H1 (cell line): ENCODE measurements around the gene CFAP100. TPM values are rescaled to one million over a fixed set of nuclear protein-coding genes. Genes with fewer than 3 reads are reported as not detected.

Experiments used
- CTCF ChIA-PET: fragments of 300-600 bp; sonication (Branson Sonifier 250); formaldehyde crosslinking; loops from one replicate; lab custom pipeline; 2021; ENCODE audit not compliant: partially characterized antibody; lab: Charles Lee
- POLR2A ChIA-PET: fragments of 300-600 bp; sonication (Branson Sonifier 250); formaldehyde crosslinking; loops from one replicate; lab custom pipeline; 2021; ENCODE audit warnings: inconsistent platforms; ENCODE audit not compliant: partially characterized antibody; lab: Charles Lee
- DNase-seq, 2 experiments: peaks; one replicate each; pipeline versions ENCODE4 v3.0.0 to v3.0.0-alpha.2; 2010 to 2022; ENCODE audit warnings: low spot score in 2 of 2, low read depth in 1 of 2, mixed read lengths in 1 of 2
- FAIRE-seq: peaks from 2 replicates; lab custom pipeline; 2011; peaks lifted over from hg19 to GRCh38; lab: Jason Lieb, UNC
- H2AFZ ChIP-seq: 2 replicates; pipeline ENCODE4 v1.8.1; 2012; ENCODE audit warnings: low read length, inconsistent platforms
- H2AK5ac ChIP-seq: 2 replicates; pipeline ENCODE4 v1.6.1; 2013; ENCODE audit warnings: low read depth, low read length
- H2BK120ac ChIP-seq: replicated peaks from 2 replicates; pipeline ENCODE3; 2013; ENCODE audit warnings: low read depth, low read length, inconsistent platforms
- H2BK12ac ChIP-seq: 2 replicates; pipeline ENCODE4 v1.6.1; 2013; ENCODE audit warnings: low read depth, low read length
- H2BK15ac ChIP-seq: 2 replicates; pipeline ENCODE4 v1.6.1; 2013; ENCODE audit warnings: low read length
- H2BK20ac ChIP-seq: 2 replicates; pipeline ENCODE4 v1.6.1; 2013; ENCODE audit warnings: low read length
- H2BK5ac ChIP-seq: 2 replicates; pipeline ENCODE4 v1.6.1; 2013; ENCODE audit warnings: low read depth, low read length
- H3K14ac ChIP-seq: 2 replicates; pipeline ENCODE4 v1.6.1; 2013; ENCODE audit warnings: inconsistent platforms; ENCODE audit not compliant: insufficient read length
- H3K18ac ChIP-seq: 2 replicates; pipeline ENCODE4 v1.6.1; 2013; ENCODE audit warnings: low read length; ENCODE audit errors: extremely low read depth
- H3K23ac ChIP-seq: 2 replicates; pipeline ENCODE4 v1.6.1; 2013; ENCODE audit warnings: inconsistent platforms; ENCODE audit not compliant: insufficient read length
- H3K23me2 ChIP-seq: 2 replicates; pipeline ENCODE4 v1.6.1; 2013; ENCODE audit warnings: low read depth, low read length
- H3K27ac ChIP-seq: 2 replicates; pipeline ENCODE4 v1.6.1; 2011; ENCODE audit warnings: low read depth, low read length, inconsistent platforms
- H3K27me3 ChIP-seq, 4 experiments: replicated peaks in 1 of 4; 1 replicate in 1 of 4; 2 replicates in 3 of 4; pipeline versions ENCODE4 v1.6.1 to v1.8.1; 2011 to 2013; ENCODE audit warnings: low read length in 3 of 4, mild to moderate bottlenecking in 3 of 4, inconsistent platforms in 2 of 4, mixed read lengths in 2 of 4, moderate library complexity in 1 of 4; ENCODE audit not compliant: control insufficient read depth in 3 of 4, insufficient read depth in 3 of 4; ENCODE audit errors: extremely low read depth in 1 of 4
- H3K36me3 ChIP-seq, 4 experiments: 2 replicates each; pipeline versions ENCODE4 v1.6.1 to v1.8.1; 2011 to 2013; ENCODE audit warnings: mild to moderate bottlenecking in 4 of 4, low read length in 3 of 4, moderate library complexity in 2 of 4, control low read depth in 1 of 4, inconsistent platforms in 1 of 4; ENCODE audit not compliant: insufficient read depth in 4 of 4, control insufficient read depth in 2 of 4
- H3K4ac ChIP-seq: replicated peaks from 2 replicates; pipeline ENCODE3; 2013; ENCODE audit warnings: low read length, low read depth, mixed read lengths, inconsistent platforms; ENCODE audit not compliant: insufficient read length
- H3K4me1 ChIP-seq, 4 experiments: replicated peaks in 1 of 4; 1 replicate in 1 of 4; 2 replicates in 3 of 4; pipeline versions ENCODE4 v1.6.1 to v1.8.1; 2011 to 2013; ENCODE audit warnings: low read length in 3 of 4, inconsistent platforms in 2 of 4, mixed read lengths in 1 of 4; ENCODE audit not compliant: insufficient read depth in 4 of 4, control insufficient read depth in 3 of 4
- H3K4me2 ChIP-seq, 2 experiments: 2 replicates each; pipeline versions ENCODE4 v1.6.1 to v1.8.1; 2011 to 2013; ENCODE audit warnings: low read depth in 2 of 2, low read length in 2 of 2, control low read depth in 1 of 2, inconsistent platforms in 1 of 2, mild to moderate bottlenecking in 1 of 2; ENCODE audit not compliant: insufficient read depth in 1 of 2
- H3K4me3 ChIP-seq, 4 experiments: fragments of 200-600, 300-600 bp in 1 of 4; sonication (generic), shearing (Covaris generic), sonication (Bioruptor Twin) in 1 of 4; 2 replicates each; pipeline versions ENCODE4 v1.5.1 to v1.8.1; 2011 to 2016; ENCODE audit warnings: low read length in 4 of 4, low read depth in 3 of 4, control low read depth in 2 of 4, inconsistent platforms in 2 of 4, mild to moderate bottlenecking in 2 of 4, mixed read lengths in 1 of 4, moderate library complexity in 1 of 4; ENCODE audit not compliant: insufficient read depth in 2 of 4; ENCODE audit errors: extremely low read depth in 1 of 4
- H3K56ac ChIP-seq: replicated peaks from 2 replicates; pipeline ENCODE3; 2013; ENCODE audit warnings: low read depth, mild to moderate bottlenecking, mixed read lengths, low read length, inconsistent platforms; ENCODE audit not compliant: insufficient read length
- H3K79me1 ChIP-seq: 2 replicates; pipeline ENCODE4 v1.6.1; 2013; ENCODE audit warnings: low read depth, low read length, control low read depth
- H3K79me2 ChIP-seq, 2 experiments: 2 replicates each; pipeline versions ENCODE4 v1.6.1 to v1.8.1; 2012 to 2013; ENCODE audit warnings: low read length in 2 of 2, mild to moderate bottlenecking in 2 of 2, inconsistent platforms in 1 of 2; ENCODE audit not compliant: insufficient read depth in 2 of 2, control insufficient read depth in 1 of 2
- H3K9ac ChIP-seq, 4 experiments: replicated peaks in 1 of 4; 1 replicate in 1 of 4; 2 replicates in 3 of 4; pipeline versions ENCODE4 v1.6.1 to v1.8.1; 2011 to 2013; ENCODE audit warnings: low read depth in 3 of 4, low read length in 3 of 4, control low read depth in 2 of 4, mild to moderate bottlenecking in 2 of 4, moderate library complexity in 2 of 4, inconsistent platforms in 1 of 4; ENCODE audit errors: extremely low read depth in 1 of 4
- H3K9me3 ChIP-seq, 2 experiments: 2 replicates each; pipeline versions ENCODE4 v1.6.1 to v1.8.1; 2012 to 2013; ENCODE audit warnings: mild to moderate bottlenecking in 2 of 2, moderate library complexity in 2 of 2, control low read depth in 1 of 2, inconsistent platforms in 1 of 2, low read depth in 1 of 2, low read length in 1 of 2, mixed read lengths in 1 of 2; ENCODE audit not compliant: insufficient read depth in 2 of 2
- H4K20me1 ChIP-seq, 2 experiments: replicated peaks in 1 of 2; 2 replicates each; pipeline versions ENCODE3 to v1.8.1; 2011 to 2013; ENCODE audit warnings: inconsistent platforms in 2 of 2, low read length in 2 of 2, mild to moderate bottlenecking in 1 of 2; ENCODE audit not compliant: insufficient read depth in 2 of 2, control insufficient read depth in 1 of 2
- H4K5ac ChIP-seq: 2 replicates; pipeline ENCODE4 v1.6.1; 2013; ENCODE audit warnings: low read length, low read depth, mixed read lengths, inconsistent platforms; ENCODE audit not compliant: insufficient read length
- H4K8ac ChIP-seq: 2 replicates; pipeline ENCODE4 v1.8.0; 2013; ENCODE audit warnings: mild to moderate bottlenecking, moderate library complexity, low read length, inconsistent platforms; ENCODE audit not compliant: insufficient read depth; ENCODE audit errors: extremely low read depth
- H4K91ac ChIP-seq: replicated peaks from 2 replicates; pipeline ENCODE3; 2013; ENCODE audit warnings: low read length, mixed read lengths, inconsistent platforms; ENCODE audit not compliant: insufficient read length
- KDM5A ChIP-seq: fragments of 200-600 bp; IDR thresholded peaks from 2 replicates; pipeline ENCODE4 v1.7.1; 2012; ENCODE audit warnings: mild to moderate bottlenecking, low read length, inconsistent platforms, mixed read lengths
- MAX ChIP-seq: IDR thresholded peaks from 2 replicates; pipeline ENCODE4 v1.6.1; 2012; ENCODE audit warnings: inconsistent platforms
- SP4 ChIP-seq: IDR thresholded peaks from 2 replicates; pipeline ENCODE4 v1.6.1; 2012; ENCODE audit warnings: low read length, inconsistent platforms
- YY1 ChIP-seq: IDR thresholded peaks from 2 replicates; pipeline ENCODE4 v1.6.1; 2011; ENCODE audit warnings: low read depth, mild to moderate bottlenecking, low read length
- WGBS, 2 experiments: shearing (Covaris generic) in 1 of 2; methylation state at CpG; one replicate each; pipeline versions ENCODE4 v1.1.6 to v1.1.7; 2013 to 2015; ENCODE audit warnings: low lambda C conversion rate in 2 of 2, mixed read lengths in 2 of 2, inconsistent platforms in 1 of 2, low coverage in 1 of 2, missing lambda C conversion rate in 1 of 2; ENCODE audit not compliant: insufficient replicate concordance in 2 of 2, insufficient coverage in 1 of 2, insufficient read length in 1 of 2; ENCODE audit errors: extremely low coverage in 1 of 2, missing lambda C conversion rate in 1 of 2; 5-methylcytosine and 5-hydroxymethylcytosine counted together
- polyA plus RNA-seq, 7 experiments: library from polyadenylated mRNA; depleted of rRNA in 3 of 7; stranded (reverse) in 5 of 7; unstranded in 2 of 7; fragments of >200 nt in 5 of 7; fragments of 200-250 nt in 2 of 7; gene quantifications; 1 replicate in 5 of 7; 2 replicates in 1 of 7; 4 replicates in 1 of 7; pipeline versions ENCODE4 v1.2.1 to v1.2.3, GENCODE V29; 2011 to 2013; ENCODE audit warnings: missing spikeins in 2 of 7, mixed read lengths in 2 of 7
- total RNA-seq: library from RNA; stranded (reverse); fragmentation: NEBNext Ultra II Directional; extraction: Animal tissue kit (Norgen Biotek cat#: 25700); gene quantifications from 2 replicates; pipeline ENCODE4 v1.2.1, GENCODE V29; 2021

CFAP100 gene
- total and polyA plus RNA-seq, 2 of the 8 experiments (the other 6 are each of a cell fraction or from before 2014, with no cell fraction given), result 0.17 TPM; not detected in 1

GRCh38 chr3:126419151-126419703 is 24.5 kb downstream of the CFAP100 start:
- H3K79me1 ChIP-seq, result no peaks in the 10 kb centered on the region
- peak overlapping the region; percentile 84 for H4K91ac ChIP-seq
- no peak overlapping the region for H4K8ac ChIP-seq
- H3K23ac ChIP-seq, result no peak overlapping the region
- no peak overlapping the region; a peak in 1 of 7 replicates for H3K9ac ChIP-seq
- WGBS, 2 experiments, result 89% methylated on average over 6 of the region's 6 CpGs; no CpG with 5 or more reads in 1 of the 2 experiments
- no peak overlapping the region for H2AFZ ChIP-seq
- H3K4me1 ChIP-seq, result peaks cover 0 to 7% (median 2%) of the 10 kb centered on the region in 4 experiments; a peak in 3 of 7 replicates
- CTCF ChIA-PET, result interaction anchor here (0.7 to 0.9 kb wide), 2 partner anchors 25 to 178 kb away, joined by 3 read pairs; partner anchors contain the start of gene CFAP100
- peak overlapping the region; percentile 66 for H3K4ac ChIP-seq
- H2BK15ac ChIP-seq, result no peak overlapping the region
- H3K4me3 ChIP-seq, result no peak overlapping the region
- H2BK20ac ChIP-seq, result peak overlapping the region; percentile 17; the same call in 1 of the 2 replicates
- DNase-seq (peak in 1 of 2 experiments; percentile 41), FAIRE-seq (no peak)
- H3K14ac ChIP-seq, result no peak overlapping the region
- H2BK5ac ChIP-seq, result no peak overlapping the region; the same call in 1 of the 2 replicates
- no peaks in the 10 kb centered on the region; a peak in 1 of 7 replicates for H3K27me3 ChIP-seq
- H3K56ac ChIP-seq, result no peak overlapping the region
- peak overlapping the region; percentile 65; the same call in 1 of the 2 replicates for H2AK5ac ChIP-seq
- H3K27ac ChIP-seq, result no peak overlapping the region
- no peak overlapping the region for H4K5ac ChIP-seq
- H3K4me2 ChIP-seq, result no peak overlapping the region
- H3K23me2 ChIP-seq, result no peaks in the 10 kb centered on the region
- H3K36me3 ChIP-seq, result no peaks in the 10 kb centered on the region
- peak overlapping the region; percentile 45 for H2BK120ac ChIP-seq
- no peak overlapping the region; the same call in 1 of the 2 replicates for H3K18ac ChIP-seq
- POLR2A ChIA-PET, result no interaction called here
- no peaks in the 10 kb centered on the region for H4K20me1 ChIP-seq
- no peaks in the 10 kb centered on the region for H3K9me3 ChIP-seq
- H3K79me2 ChIP-seq, result no peaks in the 10 kb centered on the region
- peak overlapping the region; percentile 52; the same call in 1 of the 2 replicates for H2BK12ac ChIP-seq
- no peak for TF ChIP-seq SP4
- no peak for TF ChIP-seq MAX
- TF ChIP-seq YY1, result no peak
- TF ChIP-seq KDM5A, result no peak
